HG02588 (cell line): Measurements from ENCODE around the gene EOLA1.
"Not testable (repeated sequence)": the region's sequence is repeated elsewhere in the genome, so short reads cannot be mapped to it uniquely, and the experiment has no call there.

Experiments
- ATAC-seq: cut with Tn5 transposase; IDR thresholded peaks from one replicate; pipeline ENCODE4 v1.9.1; 2021; ENCODE audit warnings: mild to moderate bottlenecking, moderate library complexity; ENCODE audit not compliant: unreplicated experiment

EOLA1 gene

GRCh38 chrX:149540621-149541520, at the start of gene EOLA1:
Gene EOLA1 (plus strand): TSS chrX:149541012. CDS start chrX:149545631, 4,619 bp downstream.
- peak; percentile 82 for ATAC-seq

- ATAC-seq, result no peak
These were observed 49.0 kb upstream of the EOLA1 start for GRCh38 chrX:149491812-149492211.

GRCh38 chrX:149493567-149494562, 46.9 kb upstream of the EOLA1 start:
- no peak for ATAC-seq

GRCh38 chrX:149494844-149495565, 45.8 kb upstream of the EOLA1 start:
- ATAC-seq, result no peak

- no peak for ATAC-seq
These were observed 45.2 kb upstream of the EOLA1 start for GRCh38 chrX:149495573-149496071.

GRCh38 chrX:149497054-149497453, 43.8 kb upstream of the EOLA1 start:
- no peak for ATAC-seq

- ATAC-seq, result no peak
These were observed 43.2 kb upstream of the EOLA1 start for GRCh38 chrX:149497626-149498025.

- ATAC-seq, result no peak
These were observed 42.0 kb upstream of the EOLA1 start for GRCh38 chrX:149498767-149499166.

- ATAC-seq, result no peak
These were observed 41.0 kb upstream of the EOLA1 start for GRCh38 chrX:149499766-149500165.

- ATAC-seq, result not testable (repeated sequence)
These were observed 37.9 kb upstream of the EOLA1 start for GRCh38 chrX:149502923-149503322.

- ATAC-seq, result peak; percentile 67
These were observed 37.4 kb upstream of the EOLA1 start for GRCh38 chrX:149503446-149503845.

- ATAC-seq, result peak; percentile 32
These were observed 36.4 kb upstream of the EOLA1 start for GRCh38 chrX:149504226-149504914.

GRCh38 chrX:149504915-149505651, 35.7 kb upstream of the EOLA1 start, which contains the start of gene IDS:
Gene IDS (minus strand): TSS chrX:149505306. CDS start chrX:149505137, 169 bp downstream.
- ATAC-seq, result peak; percentile 71

GRCh38 chrX:149505671-149506070, 35.1 kb upstream of the EOLA1 start:
- no peak for ATAC-seq

- no peak for ATAC-seq
These were observed 34.5 kb upstream of the EOLA1 start for GRCh38 chrX:149506349-149506748.

GRCh38 chrX:149508467-149508866, 32.3 kb upstream of the EOLA1 start:
- no peak for ATAC-seq

- ATAC-seq, result no peak
These were observed 30.4 kb upstream of the EOLA1 start for GRCh38 chrX:149510386-149510785.

GRCh38 chrX:149511081-149511480, 29.7 kb upstream of the EOLA1 start:
- no peak for ATAC-seq

- peak; percentile 86 for ATAC-seq
These were observed 28.5 kb upstream of the EOLA1 start for GRCh38 chrX:149512225-149512885.
